Karpas-422 (cell line): ENCODE measurements around the gene TEX19. TPM values are rescaled to one million over a fixed set of nuclear protein-coding genes. Genes with fewer than 3 reads are reported as not detected.

ENCODE experiments used
- DNase-seq: peaks from one replicate; pipeline ENCODE4 v3.0.0-alpha.2; 2015
- H2AFZ ChIP-seq: fragments of 200-600 bp; sonication (generic); 2 replicates; pipeline ENCODE4 v1.6.1; 2014; ENCODE audit warnings: antibody characterized with exemption, low read length, mixed read lengths
- H3K27ac ChIP-seq: fragments of 200-600 bp; sonication (generic); 2 replicates; pipeline ENCODE4 v1.5.1; 2014; ENCODE audit warnings: mild to moderate bottlenecking, low read length, moderate library complexity
- H3K27me3 ChIP-seq: fragments of 200-600 bp; sonication (generic); 2 replicates; pipeline ENCODE4 v1.6.1; 2014; ENCODE audit warnings: low read length, mixed read lengths
- H3K36me3 ChIP-seq: fragments of 200-600 bp; sonication (generic); 2 replicates; pipeline ENCODE4 v1.6.1; 2014; ENCODE audit warnings: low read length, mixed read lengths; ENCODE audit not compliant: insufficient read depth
- H3K4me1 ChIP-seq: fragments of 200-600 bp; sonication (generic); 2 replicates; pipeline ENCODE4 v1.6.1; 2014; ENCODE audit warnings: mild to moderate bottlenecking, low read length, mixed read lengths
- H3K4me2 ChIP-seq: fragments of 200-600 bp; sonication (generic); 2 replicates; pipeline ENCODE4 v1.6.1; 2014; ENCODE audit warnings: low read length, low read depth, mild to moderate bottlenecking; ENCODE audit not compliant: poor library complexity, severe bottlenecking
- H3K4me3 ChIP-seq: fragments of 200-600 bp; sonication (generic); 2 replicates; pipeline ENCODE4 v1.5.1; 2014; ENCODE audit warnings: mild to moderate bottlenecking, antibody characterized with exemption, low read length, mixed read lengths
- H3K79me2 ChIP-seq: fragments of 200-600 bp; sonication (generic); 2 replicates; pipeline ENCODE4 v1.6.1; 2014; ENCODE audit warnings: mild to moderate bottlenecking, low read length, mixed read lengths
- H3K9ac ChIP-seq: fragments of 200-600 bp; sonication (generic); 2 replicates; pipeline ENCODE4 v1.6.0; 2014; ENCODE audit warnings: low read length
- H3K9me2 ChIP-seq: fragments of 200-600 bp; sonication (generic), shearing (Covaris generic); replicated peaks from 2 replicates; pipeline ENCODE4 v1.6.0; 2014; ENCODE audit warnings: mild to moderate bottlenecking, low read length, moderate library complexity; ENCODE audit not compliant: insufficient read depth
- H3K9me3 ChIP-seq: fragments of 300-700, 200-600 bp; sonication (generic); 2 replicates; pipeline ENCODE4 v1.6.1; 2014; ENCODE audit warnings: low read length, mixed read lengths
- H4K20me1 ChIP-seq: fragments of 200-600 bp; sonication (generic); 2 replicates; pipeline ENCODE4 v1.6.1; 2014; ENCODE audit warnings: mild to moderate bottlenecking, antibody characterized with exemption, low read length, low read depth; ENCODE audit not compliant: insufficient read depth
- total RNA-seq: library from RNA; depleted of rRNA; stranded (reverse); fragments of >200 nt; shearing (Covaris generic); gene quantifications from 2 replicates; pipeline ENCODE4 v1.2.3, GENCODE V29; 2014; ENCODE audit warnings: low replicate concordance

The TEX19 gene
- total RNA-seq, 1 experiment from 2014 or later = 0.34 TPM

DNA sequence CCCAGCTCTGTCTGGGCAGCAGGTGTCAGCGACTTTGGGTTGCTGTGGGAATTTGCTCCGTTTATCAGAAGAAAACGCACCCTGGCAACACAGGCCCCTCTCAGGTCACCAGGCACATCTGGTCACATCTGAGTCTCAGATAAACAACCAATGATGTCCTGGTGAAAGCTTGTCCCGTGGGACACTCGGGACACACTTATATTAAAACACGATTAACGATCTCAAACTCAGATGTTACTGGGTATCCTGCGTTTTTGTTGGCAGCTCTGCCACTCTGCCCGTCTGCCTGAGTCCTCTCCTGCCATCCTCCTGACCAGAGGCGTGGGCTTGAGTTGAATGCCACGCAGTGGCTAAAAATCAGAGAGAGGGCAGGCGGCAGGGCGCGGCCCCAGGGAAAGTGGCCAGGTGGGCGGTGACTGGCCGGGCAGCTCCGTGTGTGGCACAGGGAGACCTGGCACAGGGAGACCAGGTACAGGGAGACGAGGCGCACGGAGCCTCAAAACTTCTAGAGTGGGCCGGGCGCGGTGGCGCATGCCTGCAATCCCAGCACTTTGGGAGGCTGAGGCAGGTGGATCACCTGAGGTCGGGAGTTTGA is 27.6 kb upstream of the TEX19 start:
- H3K79me2 ChIP-seq = no peaks in the 10 kb centered on the region
- H3K36me3 ChIP-seq = no peaks in the 10 kb centered on the region
- H3K27ac ChIP-seq = no peak overlapping the region
- peaks cover 17% of the 10 kb centered on the region for H3K4me1 ChIP-seq
- no peaks in the 10 kb centered on the region for H3K9me2 ChIP-seq
- H3K4me2 ChIP-seq = no peak overlapping the region
- no peak overlapping the region for H3K4me3 ChIP-seq
- H3K9me3 ChIP-seq = no peaks in the 10 kb centered on the region
- no peak for DNase-seq
- H3K9ac ChIP-seq = no peak overlapping the region
- H4K20me1 ChIP-seq = no peaks in the 10 kb centered on the region
- H2AFZ ChIP-seq = no peak overlapping the region
- H3K27me3 ChIP-seq = no peaks in the 10 kb centered on the region

DNA sequence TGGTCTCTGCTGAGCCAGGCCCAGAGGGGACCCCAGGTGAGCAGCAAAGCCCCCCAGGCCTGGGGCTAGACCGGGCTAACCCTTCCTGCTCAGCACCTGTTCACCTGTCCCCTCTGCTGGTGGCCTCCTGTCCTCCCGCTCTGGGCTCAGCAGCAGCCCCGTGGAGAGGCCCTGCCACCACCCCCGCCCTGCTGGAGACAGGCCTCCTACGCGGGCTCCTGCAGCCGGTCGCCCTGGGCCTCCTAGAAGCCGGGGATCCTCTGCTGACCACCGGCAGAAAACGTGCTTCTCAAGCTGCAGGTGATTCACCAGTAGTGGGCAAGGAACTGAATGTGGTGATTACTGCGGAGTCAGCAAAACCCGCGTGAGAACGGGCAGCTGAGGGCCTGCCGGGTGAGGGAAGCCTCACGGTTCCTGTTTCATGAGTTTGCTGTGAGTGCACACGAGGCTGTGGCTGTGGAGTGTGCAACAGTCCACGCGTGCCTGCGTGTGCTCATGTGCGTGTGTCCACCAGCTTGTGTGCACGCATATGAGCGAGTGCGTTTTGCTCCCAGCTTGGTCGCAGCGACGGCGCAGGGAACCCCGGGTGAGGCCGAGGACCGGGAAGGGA is 26.3 kb upstream of the TEX19 start:
- H3K4me2 ChIP-seq = no peak overlapping the region
- no peaks in the 10 kb centered on the region for H3K79me2 ChIP-seq
- no peaks in the 10 kb centered on the region for H3K9me2 ChIP-seq
- H3K9ac ChIP-seq = no peak overlapping the region
- H2AFZ ChIP-seq = no peak overlapping the region
- no peak for DNase-seq
- H3K4me3 ChIP-seq = no peak overlapping the region
- H3K4me1 ChIP-seq = peaks cover 17% of the 10 kb centered on the region
- no peaks in the 10 kb centered on the region for H3K27me3 ChIP-seq
- H3K27ac ChIP-seq = no peak overlapping the region
- no peaks in the 10 kb centered on the region for H4K20me1 ChIP-seq
- H3K36me3 ChIP-seq = no peaks in the 10 kb centered on the region
- H3K9me3 ChIP-seq = no peaks in the 10 kb centered on the region

GRCh38 chr17:82333279-82334171 is 25.5 kb upstream of the TEX19 start, which contains the start of gene SECTM1:
Gene SECTM1 (minus strand): TSS chr17:82333766. CDS start chr17:82327240, 6,526 bp downstream.
- Histone ChIP-seq H3K27ac (no peak within 1 kb of the TSS), H3K9me2 (no peaks in the 10 kb centered on the region), H3K4me2 (peak within 1 kb of the TSS; percentile 28), H4K20me1 (no peaks in the 10 kb centered on the region), H3K4me3 (peak within 1 kb of the TSS; percentile 6; the same call in 1 of the 2 replicates), H3K4me1 (peaks cover 17% of the 10 kb centered on the region), H3K36me3 (no peaks in the 10 kb centered on the region), H3K9me3 (no peaks in the 10 kb centered on the region), H2AFZ (no peak within 1 kb of the TSS), H3K27me3 (no peaks in the 10 kb centered on the region), H3K9ac (no peak within 1 kb of the TSS), H3K79me2 (no peaks in the 10 kb centered on the region)
- DNase-seq = no peak

GRCh38 chr17:82334204-82334621 is 24.8 kb upstream of the TEX19 start:
- no peak for DNase-seq
- H3K4me2 ChIP-seq = no peak overlapping the region
- H3K36me3 ChIP-seq = no peaks in the 10 kb centered on the region
- H3K9me2 ChIP-seq = no peaks in the 10 kb centered on the region
- no peak overlapping the region for H3K9ac ChIP-seq
- peaks cover 17% of the 10 kb centered on the region for H3K4me1 ChIP-seq
- H2AFZ ChIP-seq = no peak overlapping the region
- no peak overlapping the region for H3K27ac ChIP-seq
- H3K9me3 ChIP-seq = no peaks in the 10 kb centered on the region
- H4K20me1 ChIP-seq = no peaks in the 10 kb centered on the region
- H3K27me3 ChIP-seq = no peaks in the 10 kb centered on the region
- H3K4me3 ChIP-seq = peak overlapping the region; percentile 6; the same call in 1 of the 2 replicates
- no peaks in the 10 kb centered on the region for H3K79me2 ChIP-seq

DNA sequence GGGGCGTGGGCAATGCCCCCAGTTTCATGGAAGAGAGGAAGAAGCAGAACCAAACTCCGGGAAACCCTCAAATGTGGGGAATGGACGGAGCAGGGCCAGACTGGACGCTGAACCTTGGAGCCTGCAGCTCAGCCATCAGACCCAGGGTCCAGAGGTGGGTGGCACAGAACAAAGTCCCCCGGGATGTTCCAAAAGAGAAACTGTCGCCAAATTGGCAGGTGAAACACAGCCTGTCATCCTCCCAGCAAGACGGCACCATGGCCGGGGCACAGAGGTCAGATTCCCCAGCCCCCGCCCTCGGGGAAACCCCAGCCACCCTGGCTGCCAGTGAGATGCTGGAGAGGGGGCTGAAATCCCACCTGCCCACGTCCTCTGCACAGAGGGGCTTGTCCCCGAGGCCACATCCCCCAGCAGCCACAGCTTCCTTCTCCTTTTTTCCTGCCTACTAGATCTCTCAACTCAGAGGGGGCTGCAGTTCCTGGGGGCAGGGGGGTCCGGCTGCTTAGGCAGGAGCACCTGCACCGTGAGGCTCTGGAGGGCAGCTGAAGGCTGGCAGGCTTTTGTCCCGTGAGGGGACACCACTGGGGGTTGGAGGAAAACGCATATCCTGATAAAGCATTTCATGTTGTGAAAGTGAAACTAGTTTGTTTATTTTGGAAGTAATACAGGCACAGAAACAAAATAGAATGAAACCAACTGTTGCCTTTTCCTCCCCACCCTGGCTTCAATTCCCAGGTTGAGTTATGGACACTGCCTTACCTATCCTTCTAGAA is 24.2 kb upstream of the TEX19 start:
- Histone ChIP-seq H3K27ac (no peak overlapping the region), H3K79me2 (no peaks in the 10 kb centered on the region), H3K4me2 (peak overlapping the region; percentile 28), H3K9ac (peak overlapping the region; percentile 27; the same call in 1 of the 2 replicates), H2AFZ (no peak overlapping the region), H3K36me3 (no peaks in the 10 kb centered on the region), H3K4me3 (peak overlapping the region; percentile 6; the same call in 1 of the 2 replicates), H3K9me3 (no peaks in the 10 kb centered on the region), H3K9me2 (no peaks in the 10 kb centered on the region), H3K27me3 (no peaks in the 10 kb centered on the region), H4K20me1 (no peaks in the 10 kb centered on the region), H3K4me1 (peaks cover 16% of the 10 kb centered on the region)
- DNase-seq = no peak

DNA sequence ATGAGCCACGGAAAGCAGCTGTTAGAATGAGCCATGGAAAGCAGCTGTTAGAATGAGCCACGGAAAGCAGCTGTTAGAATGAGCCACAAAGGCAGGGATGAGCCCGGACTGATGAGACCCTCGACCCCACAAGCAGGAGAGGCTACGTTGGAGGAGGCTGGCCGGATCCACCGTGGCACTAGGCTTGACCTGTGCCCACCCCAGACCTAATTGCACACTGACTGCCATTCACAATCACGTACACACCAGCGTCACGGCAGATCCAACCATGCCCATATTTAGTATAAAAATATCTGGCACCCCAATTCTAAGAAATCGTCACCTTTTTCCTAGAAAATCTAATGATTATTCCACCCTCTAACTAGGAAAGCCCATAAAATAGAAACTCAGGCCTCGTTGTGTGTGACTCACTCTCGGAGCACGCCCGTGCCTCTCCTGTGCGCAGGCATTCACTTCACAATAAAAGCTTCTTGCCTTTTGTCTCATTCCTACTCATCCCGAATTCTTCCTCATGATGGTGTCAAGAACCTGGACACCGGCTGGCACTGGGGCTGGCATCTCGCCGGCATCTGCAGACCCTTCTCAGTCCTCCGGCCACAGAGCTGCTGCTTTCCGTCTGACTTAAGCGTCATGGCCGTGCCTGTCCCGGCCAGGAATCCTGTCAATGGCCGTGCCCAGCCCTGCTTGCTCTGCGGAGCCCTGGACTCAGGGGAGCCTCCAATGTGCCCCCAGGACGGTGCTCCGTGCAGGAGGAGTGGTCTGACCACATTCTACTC is 20.0 kb upstream of the TEX19 start:
- Histone ChIP-seq H3K4me3 (no peak overlapping the region), H3K79me2 (no peaks in the 10 kb centered on the region), H4K20me1 (no peaks in the 10 kb centered on the region), H3K9ac (no peak overlapping the region), H3K9me3 (no peaks in the 10 kb centered on the region), H3K4me1 (peaks cover 11% of the 10 kb centered on the region; the same call in 1 of the 2 replicates), H3K4me2 (no peak overlapping the region), H3K27me3 (no peaks in the 10 kb centered on the region), H3K36me3 (no peaks in the 10 kb centered on the region), H3K27ac (no peak overlapping the region), H3K9me2 (no peaks in the 10 kb centered on the region), H2AFZ (no peak overlapping the region)
- no peak for DNase-seq

GRCh38 chr17:82339634-82340580 is 19.1 kb upstream of the TEX19 start:
- H3K27ac ChIP-seq = no peak overlapping the region
- no peak overlapping the region for H3K9ac ChIP-seq
- H3K79me2 ChIP-seq = no peaks in the 10 kb centered on the region
- no peak for DNase-seq
- H3K36me3 ChIP-seq = no peaks in the 10 kb centered on the region
- no peaks in the 10 kb centered on the region for H3K27me3 ChIP-seq
- H3K9me2 ChIP-seq = no peaks in the 10 kb centered on the region
- no peak overlapping the region for H3K4me3 ChIP-seq
- H4K20me1 ChIP-seq = no peaks in the 10 kb centered on the region
- no peaks in the 10 kb centered on the region for H3K9me3 ChIP-seq
- peaks cover 5% of the 10 kb centered on the region; the same call in 1 of the 2 replicates for H3K4me1 ChIP-seq
- no peak overlapping the region for H3K4me2 ChIP-seq
- H2AFZ ChIP-seq = no peak overlapping the region
